ENCODE results near the gene NMBR. TPM values are rescaled to one million over a fixed set of nuclear protein-coding genes. Genes with fewer than 3 reads are reported as not detected.
A peak's percentile ranks its signal among the peaks of the same experiment; 100 is the strongest.

The NMBR gene
- total RNA-seq, 1 experiment from 2014 or later: not detected

- no peak overlapping the region for H2BK5ac ChIP-seq (ENCODE audit: insufficient read length, low read length)
- Mint-ChIP-seq H3K27me3 (ENCODE audit: low read depth) (no peaks in the 10 kb centered on the region; the same call in 1 of the 2 replicates), H3K36me3 (ENCODE audit: insufficient read depth in 1 of 3, low read depth in 3 of 3) (no peaks in the 10 kb centered on the region), H3K4me3 (no peak overlapping the region), H3K4me1 (peaks cover 0 to under 1% of the 10 kb centered on the region in 2 experiments; a peak in 2 of 4 replicates), H3K27ac (no peak overlapping the region), H3K9me3 (peaks cover 0 to 2% of the 10 kb centered on the region in 2 experiments; a peak in 1 of 5 replicates)
- H2BK12ac ChIP-seq (ENCODE audit: insufficient read length, low read depth, low read length): no peak overlapping the region
- H4K5ac ChIP-seq (ENCODE audit: insufficient read length, low read depth, low read length): no peak overlapping the region
- no peak overlapping the region for H2BK120ac ChIP-seq (ENCODE audit: low read depth, low read length, poor library complexity, severe bottlenecking)
- no peak overlapping the region for H3K14ac ChIP-seq (ENCODE audit: insufficient read depth, low read length)
- H3K79me2 ChIP-seq (ENCODE audit: insufficient read depth, low read length): no peaks in the 10 kb centered on the region
- TF ChIP-seq CTCF (conservative IDR thresholded peaks at IDR 0.05): peak; percentile 33; the same call in 2 of the 3 replicates
- H3T11ph ChIP-seq (ENCODE audit: low read length): no peak overlapping the region
- no CpG with 5 or more reads among the region's 2 CpGs for WGBS (ENCODE audit: extremely low coverage, insufficient read length, low lambda C conversion rate)
- H3K23ac ChIP-seq (ENCODE audit: insufficient read length, low read depth, low read length): no peak overlapping the region
- no peak overlapping the region for H3K9ac ChIP-seq (ENCODE audit: extremely low read depth, insufficient read length, low read length)
- H3K79me1 ChIP-seq (ENCODE audit: insufficient read depth, low read depth, low read length, poor library complexity, severe bottlenecking): no peaks in the 10 kb centered on the region
- no peak overlapping the region for H4K91ac ChIP-seq (ENCODE audit: insufficient read length, low read depth, low read length)
- no peak overlapping the region for H2BK15ac ChIP-seq (ENCODE audit: low read depth, low read length)
- no peak overlapping the region for H2AFZ ChIP-seq (ENCODE audit: low read length)
- no peaks in the 10 kb centered on the region for H3K27me3 ChIP-seq (ENCODE audit: insufficient read depth, low read length)
- no peak overlapping the region for H3K4me2 ChIP-seq (ENCODE audit: insufficient read depth, insufficient read length, low read length)
- no peak overlapping the region for H3K27ac ChIP-seq (ENCODE audit: insufficient read length, low read depth, low read length)
- H4K20me1 ChIP-seq (ENCODE audit: control insufficient read depth, insufficient read depth, insufficient read length): no peaks in the 10 kb centered on the region
- H3K18ac ChIP-seq (ENCODE audit: insufficient read length, low read depth, low read length): no peak overlapping the region
- H4K8ac ChIP-seq (replicated peaks; ENCODE audit: insufficient read length, low read depth, low read length): no peak overlapping the region
- no peaks in the 10 kb centered on the region for H3K4me1 ChIP-seq (ENCODE audit: insufficient read depth, low read length)
- no peaks in the 10 kb centered on the region for H3K9me3 ChIP-seq (ENCODE audit: control insufficient read depth, low read depth, low read length)
- no peak overlapping the region for H3K4ac ChIP-seq (ENCODE audit: low read depth, low read length)
- no peak overlapping the region for H3K56ac ChIP-seq (ENCODE audit: insufficient read length, low read depth, low read length)
- H2AK5ac ChIP-seq (ENCODE audit: insufficient read length, low read length): no peak overlapping the region
- no peak for DNase-seq
- no peaks in the 10 kb centered on the region for H3K23me2 ChIP-seq (ENCODE audit: insufficient read length, low read depth, low read length, poor library complexity, severe bottlenecking)
- H2BK20ac ChIP-seq (ENCODE audit: low read depth, low read length, poor library complexity, severe bottlenecking): no peak overlapping the region
Observed at GRCh38 chr6:142138876-142139275, 8.0 kb downstream of the NMBR start.

All from H9 (cell line).